Karpas-422 (cell line): Measurements from ENCODE around the gene CNTN4. TPM values are rescaled to one million over a fixed set of nuclear protein-coding genes. Genes with fewer than 3 reads are reported as not detected.

Source experiments
- DNase-seq: peaks from one replicate; pipeline ENCODE4 v3.0.0-alpha.2; 2015
- H2AFZ ChIP-seq: fragments of 200-600 bp; sonication (generic); 2 replicates; pipeline ENCODE4 v1.6.1; 2014; ENCODE audit warnings: antibody characterized with exemption, low read length, mixed read lengths
- H3K27ac ChIP-seq: fragments of 200-600 bp; sonication (generic); 2 replicates; pipeline ENCODE4 v1.5.1; 2014; ENCODE audit warnings: mild to moderate bottlenecking, low read length, moderate library complexity
- H3K27me3 ChIP-seq: fragments of 200-600 bp; sonication (generic); 2 replicates; pipeline ENCODE4 v1.6.1; 2014; ENCODE audit warnings: low read length, mixed read lengths
- H3K36me3 ChIP-seq: fragments of 200-600 bp; sonication (generic); 2 replicates; pipeline ENCODE4 v1.6.1; 2014; ENCODE audit warnings: low read length, mixed read lengths; ENCODE audit not compliant: insufficient read depth
- H3K4me1 ChIP-seq: fragments of 200-600 bp; sonication (generic); 2 replicates; pipeline ENCODE4 v1.6.1; 2014; ENCODE audit warnings: mild to moderate bottlenecking, low read length, mixed read lengths
- H3K4me2 ChIP-seq: fragments of 200-600 bp; sonication (generic); 2 replicates; pipeline ENCODE4 v1.6.1; 2014; ENCODE audit warnings: low read length, low read depth, mild to moderate bottlenecking; ENCODE audit not compliant: poor library complexity, severe bottlenecking
- H3K4me3 ChIP-seq: fragments of 200-600 bp; sonication (generic); 2 replicates; pipeline ENCODE4 v1.5.1; 2014; ENCODE audit warnings: mild to moderate bottlenecking, antibody characterized with exemption, low read length, mixed read lengths
- H3K79me2 ChIP-seq: fragments of 200-600 bp; sonication (generic); 2 replicates; pipeline ENCODE4 v1.6.1; 2014; ENCODE audit warnings: mild to moderate bottlenecking, low read length, mixed read lengths
- H3K9ac ChIP-seq: fragments of 200-600 bp; sonication (generic); 2 replicates; pipeline ENCODE4 v1.6.0; 2014; ENCODE audit warnings: low read length
- H3K9me2 ChIP-seq: fragments of 200-600 bp; sonication (generic), shearing (Covaris generic); replicated peaks from 2 replicates; pipeline ENCODE4 v1.6.0; 2014; ENCODE audit warnings: mild to moderate bottlenecking, low read length, moderate library complexity; ENCODE audit not compliant: insufficient read depth
- H3K9me3 ChIP-seq: fragments of 300-700, 200-600 bp; sonication (generic); 2 replicates; pipeline ENCODE4 v1.6.1; 2014; ENCODE audit warnings: low read length, mixed read lengths
- H4K20me1 ChIP-seq: fragments of 200-600 bp; sonication (generic); 2 replicates; pipeline ENCODE4 v1.6.1; 2014; ENCODE audit warnings: mild to moderate bottlenecking, antibody characterized with exemption, low read length, low read depth; ENCODE audit not compliant: insufficient read depth
- total RNA-seq: library from RNA; depleted of rRNA; stranded (reverse); fragments of >200 nt; shearing (Covaris generic); gene quantifications from 2 replicates; pipeline ENCODE4 v1.2.3, GENCODE V29; 2014; ENCODE audit warnings: low replicate concordance

The CNTN4 gene
- total RNA-seq, 1 experiment from 2014 or later, result 0.19 TPM

DNA sequence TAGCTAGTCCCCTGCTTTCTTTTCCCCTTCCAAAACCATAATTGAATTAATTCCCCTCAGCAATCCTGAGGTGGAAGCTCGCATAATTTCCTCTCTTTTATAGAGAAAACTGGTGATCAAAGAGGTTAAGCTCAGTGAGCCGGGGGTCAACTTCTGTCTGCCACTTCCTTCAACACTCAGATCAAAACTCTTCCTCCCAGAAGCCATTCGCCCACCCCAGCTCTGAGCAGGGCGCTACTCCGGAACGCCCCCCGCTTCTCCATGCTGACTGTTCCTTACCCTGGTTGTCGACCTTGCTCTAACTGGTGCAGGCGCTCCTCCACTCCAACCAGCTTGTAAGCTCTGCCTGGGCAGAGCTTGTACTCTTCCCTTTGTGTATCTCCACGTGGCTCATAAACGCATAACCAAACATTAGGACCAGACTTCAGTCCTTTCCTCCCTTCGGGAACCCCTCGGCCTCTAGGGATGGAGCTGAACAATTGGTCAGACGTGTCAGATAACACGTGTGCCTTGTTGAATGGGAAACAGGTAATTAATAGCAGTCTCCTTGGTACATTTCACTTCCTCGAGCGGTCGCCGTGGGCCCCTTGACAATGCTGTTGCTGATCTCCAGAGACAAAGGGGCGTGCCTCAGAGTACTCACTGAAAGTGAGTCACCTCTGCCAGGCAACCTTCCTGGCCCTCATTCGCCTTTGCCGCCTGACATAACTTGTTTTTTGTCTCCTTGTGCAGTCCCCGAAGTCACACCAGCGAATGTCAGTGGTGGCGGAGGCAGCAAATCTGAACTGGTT lies 939.7 kb downstream of the CNTN4 start:
- no peaks in the 10 kb centered on the region for H3K36me3 ChIP-seq
- no peak overlapping the region for H3K4me3 ChIP-seq
- no peaks in the 10 kb centered on the region for H3K27me3 ChIP-seq
- no peaks in the 10 kb centered on the region for H4K20me1 ChIP-seq
- H3K27ac ChIP-seq, result no peak overlapping the region
- no peaks in the 10 kb centered on the region for H3K4me1 ChIP-seq
- H3K4me2 ChIP-seq, result no peak overlapping the region
- no peaks in the 10 kb centered on the region for H3K79me2 ChIP-seq
- H3K9ac ChIP-seq, result no peak overlapping the region
- no peaks in the 10 kb centered on the region for H3K9me3 ChIP-seq
- H3K9me2 ChIP-seq, result no peaks in the 10 kb centered on the region
- H2AFZ ChIP-seq, result no peak overlapping the region
- DNase-seq, result no peak

DNA sequence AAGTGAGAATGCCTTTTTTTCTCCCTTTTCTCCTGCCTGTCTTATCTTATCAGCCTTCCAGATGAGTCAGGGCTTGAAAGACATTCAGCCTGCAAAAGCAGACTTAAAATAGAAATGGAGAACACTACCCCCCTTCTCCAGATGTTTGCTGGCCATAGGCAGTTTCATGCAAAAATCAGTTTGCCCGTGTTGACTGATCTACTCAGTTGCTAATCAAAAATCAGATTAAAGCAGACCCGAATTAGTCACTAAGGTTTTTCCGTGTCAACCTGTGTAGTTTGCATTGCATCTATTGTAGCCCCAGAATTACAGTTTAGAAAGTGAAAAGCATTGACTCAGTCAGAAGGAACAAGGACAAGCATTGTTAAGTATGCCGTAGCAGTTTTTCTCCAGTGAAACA lies 955.3 kb downstream of the CNTN4 start:
- Histone ChIP-seq H3K79me2 (no peaks in the 10 kb centered on the region), H2AFZ (no peak overlapping the region), H3K4me2 (no peak overlapping the region)

GRCh38 chr3:3059645-3060044 lies 961.0 kb downstream of the CNTN4 start:
- Histone ChIP-seq H2AFZ (no peak overlapping the region), H3K27me3 (no peaks in the 10 kb centered on the region), H3K9me3 (no peaks in the 10 kb centered on the region), H3K9ac (no peak overlapping the region), H3K36me3 (no peaks in the 10 kb centered on the region), H3K4me2 (no peak overlapping the region), H4K20me1 (no peaks in the 10 kb centered on the region), H3K4me1 (no peaks in the 10 kb centered on the region), H3K79me2 (no peaks in the 10 kb centered on the region), H3K9me2 (no peaks in the 10 kb centered on the region), H3K27ac (no peak overlapping the region), H3K4me3 (no peak overlapping the region)
- no peak for DNase-seq

More for the DNA sequence above, 955.3 kb downstream of the CNTN4 start:
- Histone ChIP-seq H3K9me3 (no peaks in the 10 kb centered on the region), H3K9me2 (no peaks in the 10 kb centered on the region), H3K4me1 (no peaks in the 10 kb centered on the region), H3K27ac (no peak overlapping the region), H3K27me3 (no peaks in the 10 kb centered on the region), H3K9ac (no peak overlapping the region), H3K36me3 (no peaks in the 10 kb centered on the region), H3K4me3 (no peak overlapping the region), H4K20me1 (no peaks in the 10 kb centered on the region)
- no peak for DNase-seq

- no peak for DNase-seq
- Histone ChIP-seq H3K9ac (no peak overlapping the region), H3K9me3 (no peaks in the 10 kb centered on the region), H3K79me2 (no peaks in the 10 kb centered on the region), H3K27ac (no peak overlapping the region), H4K20me1 (no peaks in the 10 kb centered on the region), H3K27me3 (no peaks in the 10 kb centered on the region), H3K4me3 (no peak overlapping the region), H3K4me2 (no peak overlapping the region), H2AFZ (no peak overlapping the region), H3K9me2 (no peaks in the 10 kb centered on the region), H3K4me1 (no peaks in the 10 kb centered on the region), H3K36me3 (no peaks in the 10 kb centered on the region)
These were observed 965.6 kb downstream of the CNTN4 start for GRCh38 chr3:3064297-3064696.

- H3K79me2 ChIP-seq, result no peaks in the 10 kb centered on the region
- H3K4me3 ChIP-seq, result no peak overlapping the region
- H3K36me3 ChIP-seq, result no peaks in the 10 kb centered on the region
- no peaks in the 10 kb centered on the region for H3K4me1 ChIP-seq
- DNase-seq, result no peak
- no peaks in the 10 kb centered on the region for H3K27me3 ChIP-seq
- no peak overlapping the region for H3K27ac ChIP-seq
- H4K20me1 ChIP-seq, result no peaks in the 10 kb centered on the region
- H2AFZ ChIP-seq, result no peak overlapping the region
- no peak overlapping the region for H3K9ac ChIP-seq
- H3K9me2 ChIP-seq, result no peaks in the 10 kb centered on the region
- H3K9me3 ChIP-seq, result no peaks in the 10 kb centered on the region
- H3K4me2 ChIP-seq, result no peak overlapping the region
These were observed 967.2 kb downstream of the CNTN4 start for GRCh38 chr3:3065876-3066275.

- H3K4me1 ChIP-seq, result no peaks in the 10 kb centered on the region
- H3K79me2 ChIP-seq, result no peaks in the 10 kb centered on the region
- H4K20me1 ChIP-seq, result no peaks in the 10 kb centered on the region
- H3K4me3 ChIP-seq, result no peak overlapping the region
- H3K27me3 ChIP-seq, result no peaks in the 10 kb centered on the region
- no peak overlapping the region for H2AFZ ChIP-seq
- H3K9me3 ChIP-seq, result no peaks in the 10 kb centered on the region
- H3K4me2 ChIP-seq, result no peak overlapping the region
- DNase-seq, result no peak
- H3K36me3 ChIP-seq, result no peaks in the 10 kb centered on the region
- H3K9ac ChIP-seq, result no peak overlapping the region
- no peaks in the 10 kb centered on the region for H3K9me2 ChIP-seq
- H3K27ac ChIP-seq, result no peak overlapping the region
These were observed 967.7 kb downstream of the CNTN4 start for GRCh38 chr3:3066378-3066777.

DNA sequence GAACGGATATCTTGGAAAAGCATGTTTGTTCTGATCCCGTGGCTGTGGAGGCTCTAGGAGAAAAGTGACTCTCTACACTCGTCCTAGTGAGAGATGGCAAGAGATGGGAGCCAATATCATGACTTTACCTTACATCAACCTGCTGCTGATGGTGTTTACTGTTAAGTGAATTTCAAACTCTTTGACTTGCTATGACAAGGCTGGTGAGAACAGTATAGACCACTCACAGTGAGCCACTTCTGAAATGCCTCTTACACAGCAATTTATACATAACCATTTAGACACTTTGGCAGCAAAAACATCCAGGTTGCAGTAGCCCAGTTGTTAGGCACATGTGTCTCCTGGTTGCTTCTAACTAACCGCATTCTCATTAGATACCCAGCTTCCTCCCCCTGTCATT lies 968.2 kb downstream of the CNTN4 start:
- Histone ChIP-seq H3K9ac (no peak overlapping the region), H3K4me3 (no peak overlapping the region), H3K4me2 (no peak overlapping the region), H4K20me1 (no peaks in the 10 kb centered on the region), H3K9me2 (no peaks in the 10 kb centered on the region), H3K79me2 (no peaks in the 10 kb centered on the region), H2AFZ (no peak overlapping the region), H3K9me3 (no peaks in the 10 kb centered on the region), H3K27me3 (no peaks in the 10 kb centered on the region), H3K4me1 (no peaks in the 10 kb centered on the region), H3K36me3 (no peaks in the 10 kb centered on the region), H3K27ac (no peak overlapping the region)
- DNase-seq, result no peak

GRCh38 chr3:3068358-3068881 lies 969.8 kb downstream of the CNTN4 start:
- H3K27ac ChIP-seq, result no peak overlapping the region
- H3K4me2 ChIP-seq, result no peak overlapping the region
- H3K4me3 ChIP-seq, result no peak overlapping the region
- H4K20me1 ChIP-seq, result no peaks in the 10 kb centered on the region
- H3K27me3 ChIP-seq, result no peaks in the 10 kb centered on the region
- no peaks in the 10 kb centered on the region for H3K9me2 ChIP-seq
- no peak overlapping the region for H2AFZ ChIP-seq
- H3K79me2 ChIP-seq, result no peaks in the 10 kb centered on the region
- no peaks in the 10 kb centered on the region for H3K36me3 ChIP-seq
- H3K9ac ChIP-seq, result no peak overlapping the region
- no peak for DNase-seq
- H3K4me1 ChIP-seq, result no peaks in the 10 kb centered on the region
- no peaks in the 10 kb centered on the region for H3K9me3 ChIP-seq
